Islet precursor cell (in vitro differentiated cells): Measurements from ENCODE around the gene BTN1A1.
"Not testable (repeated sequence)": the region's sequence is repeated elsewhere in the genome, so short reads cannot be mapped to it uniquely, and the experiment has no call there.

ENCODE experiments used
- DNase-seq: peaks from one replicate; pipeline ENCODE4 v3.0.0-alpha.2; 2018

The BTN1A1 gene

GRCh38 chr6:26516481-26517427 is 16.7 kb downstream of the BTN1A1 start:
- DNase-seq: no peak

GRCh38 chr6:26519359-26519758 is 19.3 kb downstream of the BTN1A1 start:
- no peak for DNase-seq

DNA sequence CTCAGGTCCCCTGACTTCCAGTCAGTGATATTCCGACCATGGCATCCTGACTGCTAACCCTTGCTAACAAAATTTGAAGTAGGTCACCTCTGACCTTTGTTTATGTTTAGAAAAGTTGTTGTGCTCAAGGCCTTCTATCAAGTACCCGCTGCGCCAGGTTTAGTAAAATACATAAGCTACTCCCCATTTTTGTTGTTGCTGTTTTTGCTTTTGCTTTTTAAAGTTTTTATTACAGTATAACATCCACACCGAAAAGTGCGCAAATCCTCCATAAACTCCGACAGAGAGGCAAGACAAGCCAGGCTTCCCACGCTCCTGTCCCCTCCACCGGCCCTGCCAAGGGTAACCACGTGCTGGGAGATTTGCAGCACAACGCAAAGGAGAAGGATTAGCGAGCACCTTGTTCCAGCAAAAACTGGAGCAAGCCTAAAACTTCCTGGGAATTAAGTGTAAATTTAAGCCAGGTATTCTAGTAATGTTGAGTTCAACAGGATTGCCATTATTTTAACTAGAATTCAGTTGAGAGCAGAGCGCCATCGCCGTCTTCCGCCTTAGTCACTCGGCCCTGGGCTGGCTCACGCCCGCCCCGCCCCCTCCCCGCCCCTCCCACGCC is 20.2 kb downstream of the BTN1A1 start:
- no peak for DNase-seq

DNA sequence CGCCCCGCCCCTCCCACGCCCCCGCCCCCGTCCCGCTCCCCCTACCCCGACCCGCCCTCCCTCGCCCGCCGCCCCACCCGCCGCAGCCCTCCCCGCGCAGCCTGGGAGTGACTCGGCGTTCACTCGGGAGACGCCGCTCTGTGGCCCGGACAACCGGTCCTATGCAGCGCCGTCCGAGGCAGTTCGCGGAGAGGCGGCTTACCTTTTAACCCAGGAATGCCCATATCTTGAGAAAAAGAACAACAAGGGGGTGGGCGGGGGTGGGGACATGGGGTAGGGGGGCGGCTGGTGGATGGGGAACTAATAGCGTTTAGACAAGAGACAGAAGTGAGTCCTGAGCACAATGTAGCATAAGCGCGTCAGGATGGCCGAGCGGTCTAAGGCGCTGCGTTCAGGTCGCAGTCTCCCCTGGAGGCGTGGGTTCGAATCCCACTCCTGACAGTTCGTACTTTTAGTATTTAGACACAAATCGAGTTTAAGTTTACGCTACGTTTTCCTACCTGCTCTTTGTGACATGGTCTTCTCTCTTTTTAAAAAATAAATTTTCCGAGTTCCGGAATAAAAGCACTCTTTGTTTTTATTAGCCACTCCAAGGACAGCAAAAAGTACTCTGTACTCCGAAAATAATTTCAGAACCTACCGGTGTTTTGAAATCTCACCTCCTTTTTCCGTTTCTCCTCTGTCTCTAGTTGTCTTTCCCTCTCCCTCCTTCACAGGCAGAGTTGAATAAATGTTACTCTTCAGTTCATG is 20.9 kb downstream of the BTN1A1 start:
- DNase-seq: peak; percentile 93

- DNase-seq: peak; percentile 94
Measured at GRCh38 chr6:26521600-26522391, 21.7 kb downstream of the BTN1A1 start.

GRCh38 chr6:26522486-26523228 is 22.6 kb downstream of the BTN1A1 start:
- DNase-seq: not testable (repeated sequence)

DNA sequence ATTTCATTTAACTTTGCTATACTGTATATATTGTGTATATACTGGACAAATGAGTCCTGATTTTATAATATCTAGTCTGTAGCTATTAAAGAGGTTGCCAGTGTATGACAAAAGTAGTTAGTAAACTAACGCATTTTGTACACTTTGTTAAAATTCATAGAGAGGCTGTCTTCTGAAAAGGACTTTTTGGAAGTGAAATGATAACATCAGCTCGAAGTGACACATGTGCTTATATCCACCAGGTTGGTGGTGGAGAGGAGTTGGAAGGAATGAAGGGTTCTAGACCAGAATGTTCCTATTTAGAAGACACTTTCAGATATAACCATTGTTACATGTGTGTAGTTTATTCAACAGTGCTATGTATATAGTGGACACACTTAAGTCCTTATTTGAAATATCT is 24.2 kb downstream of the BTN1A1 start:
- DNase-seq: not testable (repeated sequence)

GRCh38 chr6:26524722-26525370 is 24.7 kb downstream of the BTN1A1 start:
- DNase-seq: no peak

DNA sequence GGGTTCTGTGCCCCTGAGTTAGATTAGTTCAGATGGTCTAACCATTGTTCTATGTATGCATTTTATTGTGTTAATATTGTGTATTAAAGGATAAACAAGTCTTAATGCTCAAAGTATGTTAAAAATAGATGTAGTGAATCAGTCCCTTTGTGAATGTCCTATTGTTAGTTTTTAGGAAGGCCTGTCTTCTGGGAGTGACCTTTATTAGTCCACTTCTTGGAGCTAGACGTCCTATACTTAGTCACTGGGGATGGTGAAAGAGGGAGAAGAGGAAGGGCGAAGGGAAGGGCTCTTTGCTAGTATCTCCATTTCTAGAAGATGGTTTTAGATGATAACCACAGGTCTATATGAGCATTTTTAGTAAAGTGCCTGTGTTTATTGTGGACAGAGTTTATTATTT is 25.7 kb downstream of the BTN1A1 start:
- DNase-seq: no peak

DNA sequence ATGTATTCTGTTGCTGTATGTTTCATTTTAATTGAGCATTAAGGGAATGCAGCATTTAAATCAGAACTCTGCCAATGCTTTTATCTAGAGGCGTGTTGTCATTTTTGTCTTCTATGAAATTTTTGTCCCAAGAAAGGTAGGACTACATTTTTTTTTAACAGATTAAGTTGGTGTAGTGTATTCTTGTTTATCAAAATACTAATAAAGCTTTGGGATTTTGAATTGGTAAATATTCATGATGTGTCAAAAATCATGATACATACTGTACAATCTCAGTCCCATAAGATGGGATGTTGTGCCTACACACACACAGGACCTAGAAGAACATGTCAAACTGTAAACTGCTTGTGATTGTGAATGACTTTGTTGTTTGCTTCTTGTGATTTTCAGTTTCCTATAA is 26.8 kb downstream of the BTN1A1 start:
- DNase-seq: no peak

DNA sequence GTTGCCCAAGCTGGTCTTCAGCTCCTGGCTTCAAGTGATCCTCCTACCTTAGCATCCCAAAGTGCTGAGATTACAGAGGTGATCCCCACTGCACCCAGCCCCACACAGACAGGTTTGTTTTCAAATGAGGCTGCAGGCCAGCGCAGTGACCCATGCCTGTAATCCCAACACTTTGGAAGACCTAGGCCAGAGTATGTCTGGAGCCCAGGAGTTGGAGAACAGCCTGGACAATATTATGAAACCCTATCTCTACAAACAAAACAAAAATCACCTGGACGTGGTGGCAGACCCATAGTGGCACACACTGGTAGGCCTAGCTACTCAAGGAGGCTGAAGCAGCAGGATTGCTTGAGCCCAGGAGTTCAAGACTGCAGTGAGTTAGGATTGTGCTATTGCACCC is 30.1 kb downstream of the BTN1A1 start:
- no peak for DNase-seq

- no peak for DNase-seq
Measured at GRCh38 chr6:26531897-26532296, 31.8 kb downstream of the BTN1A1 start.

- DNase-seq: peak; percentile 94
Measured at GRCh38 chr6:26532699-26533531, 32.8 kb downstream of the BTN1A1 start.

- no peak for DNase-seq
Measured at GRCh38 chr6:26533532-26533931, 33.4 kb downstream of the BTN1A1 start.

GRCh38 chr6:26534681-26535465 is 34.8 kb downstream of the BTN1A1 start:
- DNase-seq: no peak

DNA sequence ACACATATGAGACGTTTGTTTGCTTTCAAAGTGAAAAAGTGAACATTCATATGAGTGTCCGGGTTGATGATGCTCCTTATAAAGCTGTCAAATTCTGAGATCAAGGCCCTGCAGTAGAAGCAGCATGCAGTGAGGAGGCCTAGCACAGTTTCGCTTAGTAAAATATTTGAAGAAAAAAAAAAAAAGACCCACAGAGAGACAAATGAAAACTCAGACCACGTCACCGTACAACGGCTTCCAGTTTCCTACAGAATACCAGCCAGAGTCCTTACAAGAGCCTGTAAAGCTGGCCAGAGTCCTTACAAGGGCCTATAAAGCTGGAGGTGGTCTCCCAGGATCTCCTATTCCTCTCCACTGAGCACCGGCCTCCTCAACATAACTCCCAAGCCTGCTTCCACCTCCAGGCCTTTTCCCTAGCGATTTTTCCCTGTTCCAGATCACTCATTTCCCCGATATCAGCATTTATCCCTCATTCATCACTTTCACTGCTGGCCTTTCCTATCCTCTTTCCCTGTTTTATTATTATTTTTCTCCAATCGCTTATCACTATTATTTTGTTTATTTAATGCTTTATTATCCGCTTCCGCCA is 36.6 kb downstream of the BTN1A1 start:
- DNase-seq: no peak

- peak; percentile 96 for DNase-seq
Measured at GRCh38 chr6:26537160-26537845, 37.2 kb downstream of the BTN1A1 start.

- DNase-seq: peak; percentile 95
Measured at GRCh38 chr6:26537846-26538571, 37.9 kb downstream of the BTN1A1 start, which contains the start of gene HMGN4. TSS of gene HMGN4 (plus strand) at chr6:26538366. CDS start at chr6:26545207, 6,841 bp downstream.
